Suprapubic skin (tissue), 4 donors: ENCODE measurements around the gene PLEKHG5. TPM values are rescaled to one million over a fixed set of nuclear protein-coding genes. Genes with fewer than 3 reads are reported as not detected.

ENCODE experiments used
- DNase-seq, 2 donors: peaks; one replicate each; pipeline ENCODE4 v3.0.0-alpha.2; 2019; ENCODE audit warnings: low spot score in 2 of 2
- H3K27ac ChIP-seq: fragments of 200-600 bp; sonication (generic); one replicate; pipeline ENCODE4 v1.5.1; 2019
- H3K27me3 ChIP-seq: fragments of 200-600 bp; sonication (generic); one replicate; pipeline ENCODE4 v1.5.1; 2019
- H3K36me3 ChIP-seq: fragments of 200-600 bp; sonication (generic); one replicate; pipeline ENCODE4 v1.5.1; 2019
- H3K4me1 ChIP-seq: fragments of 200-600 bp; sonication (generic); one replicate; pipeline ENCODE4 v1.5.1; 2019
- H3K4me3 ChIP-seq: fragments of 200-600 bp; sonication (generic); one replicate; pipeline ENCODE4 v1.5.1; 2019; ENCODE audit warnings: mild to moderate bottlenecking
- H3K9me3 ChIP-seq: fragments of 200-600 bp; sonication (generic); one replicate; pipeline ENCODE4 v1.5.1; 2019
- EP300 ChIP-seq: sonication (generic); formaldehyde crosslinking; IDR thresholded peaks from one replicate; pipeline ENCODE4 v1.6.1; 2017; ENCODE audit warnings: antibody characterized with exemption
- POLR2A ChIP-seq, 2 donors: fragments of 450-650 bp; IDR thresholded peaks; one replicate each; pipeline ENCODE4 v1.6.1; 2017; ENCODE audit warnings: antibody characterized with exemption in 2 of 2, mild to moderate bottlenecking in 2 of 2, moderate library complexity in 2 of 2
- POLR2AphosphoS5 ChIP-seq, 3 donors: sonication (generic); formaldehyde crosslinking; IDR thresholded peaks; one replicate each; pipeline ENCODE4 v1.6.1; 2017; ENCODE audit warnings: antibody characterized with exemption in 3 of 3
- WGBS: methylation state at CpG from one replicate; pipeline ENCODE4 v1.1.5; 2018; 5-methylcytosine and 5-hydroxymethylcytosine counted together
- total RNA-seq, 4 donors: library from RNA; depleted of rRNA; stranded (reverse); fragments of >200 nt; gene quantifications; one replicate each; pipeline ENCODE4 v1.1.0, GENCODE V29; 2016
- TF ChIP-seq, protein P1 (sequence below), 2 donors: fragments of 200-600 bp in 1 of 2; fragments of 450-650 bp in 1 of 2; sonication (generic) in 1 of 2; IDR thresholded peaks; one replicate each; pipeline ENCODE4 v1.5.1; 2016 to 2019; ENCODE audit warnings: antibody characterized with exemption in 2 of 2, mild to moderate bottlenecking in 1 of 2, moderate library complexity in 1 of 2

Gene PLEKHG5, protein sequence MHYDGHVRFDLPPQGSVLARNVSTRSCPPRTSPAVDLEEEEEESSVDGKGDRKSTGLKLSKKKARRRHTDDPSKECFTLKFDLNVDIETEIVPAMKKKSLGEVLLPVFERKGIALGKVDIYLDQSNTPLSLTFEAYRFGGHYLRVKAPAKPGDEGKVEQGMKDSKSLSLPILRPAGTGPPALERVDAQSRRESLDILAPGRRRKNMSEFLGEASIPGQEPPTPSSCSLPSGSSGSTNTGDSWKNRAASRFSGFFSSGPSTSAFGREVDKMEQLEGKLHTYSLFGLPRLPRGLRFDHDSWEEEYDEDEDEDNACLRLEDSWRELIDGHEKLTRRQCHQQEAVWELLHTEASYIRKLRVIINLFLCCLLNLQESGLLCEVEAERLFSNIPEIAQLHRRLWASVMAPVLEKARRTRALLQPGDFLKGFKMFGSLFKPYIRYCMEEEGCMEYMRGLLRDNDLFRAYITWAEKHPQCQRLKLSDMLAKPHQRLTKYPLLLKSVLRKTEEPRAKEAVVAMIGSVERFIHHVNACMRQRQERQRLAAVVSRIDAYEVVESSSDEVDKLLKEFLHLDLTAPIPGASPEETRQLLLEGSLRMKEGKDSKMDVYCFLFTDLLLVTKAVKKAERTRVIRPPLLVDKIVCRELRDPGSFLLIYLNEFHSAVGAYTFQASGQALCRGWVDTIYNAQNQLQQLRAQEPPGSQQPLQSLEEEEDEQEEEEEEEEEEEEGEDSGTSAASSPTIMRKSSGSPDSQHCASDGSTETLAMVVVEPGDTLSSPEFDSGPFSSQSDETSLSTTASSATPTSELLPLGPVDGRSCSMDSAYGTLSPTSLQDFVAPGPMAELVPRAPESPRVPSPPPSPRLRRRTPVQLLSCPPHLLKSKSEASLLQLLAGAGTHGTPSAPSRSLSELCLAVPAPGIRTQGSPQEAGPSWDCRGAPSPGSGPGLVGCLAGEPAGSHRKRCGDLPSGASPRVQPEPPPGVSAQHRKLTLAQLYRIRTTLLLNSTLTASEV
- total RNA-seq, result 100 to 1,000 TPM in 2 of 4 donors, 10 to 100 TPM in 2; 76.3 to 347 (median 107) TPM

DNA sequence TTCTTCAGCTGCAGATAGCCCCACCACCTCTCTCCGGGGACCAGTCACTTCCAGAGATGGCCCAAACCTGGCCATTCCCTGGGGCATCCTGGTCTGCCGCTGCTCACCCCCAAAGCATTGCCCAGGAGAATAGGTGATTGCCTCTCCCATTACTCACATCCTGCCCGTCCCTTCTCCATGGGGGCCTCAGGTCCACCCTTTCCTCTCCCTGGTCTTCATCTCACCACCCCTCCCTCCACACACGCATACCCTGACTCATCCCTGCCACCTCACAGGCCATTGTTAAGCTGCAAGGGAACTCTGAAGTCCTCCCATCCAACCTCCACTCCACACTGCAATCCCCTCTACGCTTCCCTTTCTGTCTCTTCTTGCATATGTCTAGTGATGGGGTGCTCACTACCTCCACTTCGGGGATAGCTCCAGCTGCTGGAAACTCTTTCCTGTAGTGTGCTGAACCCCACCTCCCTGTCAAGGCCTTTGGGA is at the start of gene PLEKHG5:
Gene PLEKHG5, minus strand, starts transcription at position 188 of the 483 bp plus-strand sequence. CDS start 14,096 bp downstream, outside the sequence.
- H3K9me3 ChIP-seq, result no peaks in the 10 kb centered on the region
- WGBS, result 61% methylated on average over 6 of the region's 6 CpGs
- no peaks in the 10 kb centered on the region for H3K36me3 ChIP-seq
- no peaks in the 10 kb centered on the region for H3K27me3 ChIP-seq
- peak within 1 kb of the TSS; percentile 80 for H3K27ac ChIP-seq
- H3K4me3 ChIP-seq, result peak within 1 kb of the TSS; percentile 55
- no peak for DNase-seq
- peaks cover 80% of the 10 kb centered on the region for H3K4me1 ChIP-seq
- no peak for TF ChIP-seq POLR2A (IDR thresholded peaks at IDR 0.05)
- TF ChIP-seq, protein P1, sequence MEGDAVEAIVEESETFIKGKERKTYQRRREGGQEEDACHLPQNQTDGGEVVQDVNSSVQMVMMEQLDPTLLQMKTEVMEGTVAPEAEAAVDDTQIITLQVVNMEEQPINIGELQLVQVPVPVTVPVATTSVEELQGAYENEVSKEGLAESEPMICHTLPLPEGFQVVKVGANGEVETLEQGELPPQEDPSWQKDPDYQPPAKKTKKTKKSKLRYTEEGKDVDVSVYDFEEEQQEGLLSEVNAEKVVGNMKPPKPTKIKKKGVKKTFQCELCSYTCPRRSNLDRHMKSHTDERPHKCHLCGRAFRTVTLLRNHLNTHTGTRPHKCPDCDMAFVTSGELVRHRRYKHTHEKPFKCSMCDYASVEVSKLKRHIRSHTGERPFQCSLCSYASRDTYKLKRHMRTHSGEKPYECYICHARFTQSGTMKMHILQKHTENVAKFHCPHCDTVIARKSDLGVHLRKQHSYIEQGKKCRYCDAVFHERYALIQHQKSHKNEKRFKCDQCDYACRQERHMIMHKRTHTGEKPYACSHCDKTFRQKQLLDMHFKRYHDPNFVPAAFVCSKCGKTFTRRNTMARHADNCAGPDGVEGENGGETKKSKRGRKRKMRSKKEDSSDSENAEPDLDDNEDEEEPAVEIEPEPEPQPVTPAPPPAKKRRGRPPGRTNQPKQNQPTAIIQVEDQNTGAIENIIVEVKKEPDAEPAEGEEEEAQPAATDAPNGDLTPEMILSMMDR (IDR thresholded peaks at IDR 0.05), result no peak
- no peak for TF ChIP-seq POLR2AphosphoS5 (IDR thresholded peaks at IDR 0.05)

DNA sequence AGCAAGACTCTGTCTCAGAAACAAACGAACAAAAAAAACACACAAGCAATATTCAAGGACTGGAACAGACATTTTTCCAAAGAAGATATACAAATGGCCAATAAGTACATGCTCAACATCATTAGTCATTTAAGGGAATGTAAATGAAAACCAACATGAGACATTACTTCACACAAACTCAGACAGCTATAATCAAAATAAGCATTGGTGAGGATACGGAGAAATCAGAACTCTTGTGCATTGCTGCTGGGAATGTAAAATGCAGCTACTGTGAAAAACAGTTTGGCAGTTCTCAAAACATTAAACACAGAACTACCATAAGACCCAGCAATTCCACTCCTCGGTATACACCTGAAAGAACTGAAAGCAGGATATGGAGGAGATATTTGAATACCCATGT is 47.5 kb upstream of the PLEKHG5 start:
- 60% methylated on average over 3 of the region's 3 CpGs for WGBS
- Histone ChIP-seq H3K27me3 (no peaks in the 10 kb centered on the region), H3K4me3 (no peak overlapping the region), H3K4me1 (no peaks in the 10 kb centered on the region), H3K9me3 (no peaks in the 10 kb centered on the region), H3K36me3 (peaks cover 56% of the 10 kb centered on the region), H3K27ac (no peak overlapping the region)
- no peak for DNase-seq
- TF ChIP-seq, protein P1 (IDR thresholded peaks at IDR 0.05), result no peak
- TF ChIP-seq EP300 (no peak), POLR2A (IDR thresholded peaks at IDR 0.05) (no peak), POLR2AphosphoS5 (IDR thresholded peaks at IDR 0.05) (no peak)

DNA sequence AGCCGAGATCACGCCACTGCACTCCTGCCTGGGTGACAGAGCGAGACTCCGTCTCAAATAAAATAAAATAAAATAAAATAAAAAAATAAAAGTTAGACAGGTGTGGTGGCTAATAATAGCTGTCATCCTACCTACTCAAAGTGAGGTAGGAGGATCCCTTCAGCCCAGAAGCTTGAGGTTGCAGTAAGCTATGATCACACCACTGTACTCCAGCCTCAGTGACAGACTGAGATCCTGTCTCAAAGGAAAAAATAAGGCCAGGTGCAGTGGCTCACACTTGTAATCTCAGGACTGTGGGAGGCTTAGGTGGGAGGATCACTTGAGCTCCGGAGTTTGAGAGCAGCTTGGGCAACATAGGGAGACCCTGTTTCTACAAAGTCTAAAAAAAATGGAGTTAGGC is 44.8 kb upstream of the PLEKHG5 start:
- TF ChIP-seq, protein P1 (IDR thresholded peaks at IDR 0.05), result no peak
- TF ChIP-seq EP300 (no peak), POLR2A (IDR thresholded peaks at IDR 0.05) (no peak), POLR2AphosphoS5 (IDR thresholded peaks at IDR 0.05) (no peak)
- 91% methylated on average over 4 of the region's 5 CpGs for WGBS

DNA sequence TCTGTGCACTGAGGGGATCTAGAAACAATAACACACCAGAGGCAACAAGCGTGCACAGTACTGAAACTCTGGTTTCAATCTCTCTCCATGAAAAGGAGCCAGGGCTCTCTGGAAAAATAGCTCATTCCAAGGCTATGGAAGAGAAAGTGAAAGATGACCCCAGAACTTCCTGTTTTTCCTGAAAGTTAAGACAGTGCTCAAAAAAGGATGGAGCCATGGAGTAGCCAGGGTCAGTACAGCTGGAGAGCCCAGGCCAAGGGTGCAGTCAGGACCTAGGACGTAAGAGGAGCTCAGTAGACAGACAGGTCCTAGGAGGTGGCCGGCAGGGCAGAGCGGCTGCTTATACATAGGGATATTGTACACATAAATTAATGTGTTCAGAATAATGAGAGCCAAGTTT is 43.7 kb upstream of the PLEKHG5 start:
- TF ChIP-seq EP300 (no peak), POLR2A (IDR thresholded peaks at IDR 0.05) (no peak), POLR2AphosphoS5 (IDR thresholded peaks at IDR 0.05) (no peak)
- TF ChIP-seq, protein P1 (IDR thresholded peaks at IDR 0.05), result no peak
- peaks cover 65% of the 10 kb centered on the region for H3K36me3 ChIP-seq
- WGBS, result 85% methylated on average over 4 of the region's 4 CpGs

More for the DNA sequence above, 44.8 kb upstream of the PLEKHG5 start:
- Histone ChIP-seq H3K27ac (no peak overlapping the region), H3K27me3 (no peaks in the 10 kb centered on the region), H3K9me3 (no peaks in the 10 kb centered on the region), H3K4me1 (no peaks in the 10 kb centered on the region), H3K4me3 (no peak overlapping the region), H3K36me3 (peaks cover 63% of the 10 kb centered on the region)
- no peak for DNase-seq

More for the DNA sequence above, 43.7 kb upstream of the PLEKHG5 start:
- no peak for DNase-seq
- Histone ChIP-seq H3K4me3 (no peak overlapping the region), H3K9me3 (no peaks in the 10 kb centered on the region), H3K4me1 (no peaks in the 10 kb centered on the region), H3K27ac (no peak overlapping the region), H3K27me3 (no peaks in the 10 kb centered on the region)
